CD4-positive, alpha-beta T cell (primary cell): ENCODE measurements around the gene PTGES3. TPM values are rescaled to one million over a fixed set of nuclear protein-coding genes. Genes with fewer than 3 reads are reported as not detected.

Experiments used
- ATAC-seq: fragments of 200-7000 bp; cut with Tn5 transposase; one replicate; pipeline ENCODE4 v1.10.0; 2022; ENCODE audit warnings: mild to moderate bottlenecking; ENCODE audit not compliant: poor library complexity
- CTCF ChIA-PET: fragments of 350-600 bp; sonication (Branson Sonifier 250); formaldehyde crosslinking; loops from one replicate; lab custom pipeline; 2021; ENCODE audit warnings: antibody characterized with exemption, inconsistent platforms; lab: Charles Lee
- POLR2A ChIA-PET: fragments of 350-600 bp; sonication (Branson Sonifier 250); formaldehyde crosslinking; loops from one replicate; lab custom pipeline; 2021; ENCODE audit warnings: antibody characterized with exemption, inconsistent platforms; lab: Charles Lee
- DNase-seq, 14 experiments: peaks; one replicate each; pipeline ENCODE4 v3.0.0-alpha.2; 2013 to 2020; ENCODE audit warnings: mixed read lengths in 2 of 14
- H3K27ac ChIP-seq, 2 donors: one replicate each; pipeline versions ENCODE4 v1.5.1 to v1.7.0; 2013; ENCODE audit warnings: low read length in 2 of 2, low read depth in 1 of 2, mild to moderate bottlenecking in 1 of 2
- H3K27me3 ChIP-seq, 2 experiments: 1 replicate in 1 of 2; 2 replicates in 1 of 2; pipeline versions ENCODE4 v1.6.1 to v1.7.0; 2013; ENCODE audit warnings: low read length in 2 of 2, control low read depth in 1 of 2, mild to moderate bottlenecking in 1 of 2, moderate library complexity in 1 of 2; ENCODE audit not compliant: insufficient read depth in 2 of 2, control insufficient read depth in 1 of 2
- H3K36me3 ChIP-seq: one replicate; pipeline ENCODE4 v1.6.1; 2013; ENCODE audit warnings: low read length, control low read depth; ENCODE audit not compliant: insufficient read depth
- H3K4me1 ChIP-seq: one replicate; pipeline ENCODE4 v1.6.1; 2013; ENCODE audit warnings: low read length, control low read depth; ENCODE audit not compliant: insufficient read depth
- H3K4me3 ChIP-seq: one replicate; pipeline ENCODE4 v1.5.1; 2013; ENCODE audit warnings: mild to moderate bottlenecking, low read length, moderate library complexity
- H3K9me3 ChIP-seq, 2 experiments: 1 replicate in 1 of 2; 2 replicates in 1 of 2; pipeline versions ENCODE4 v1.6.1 to v1.7.0; 2013; ENCODE audit warnings: low read length in 2 of 2, mild to moderate bottlenecking in 2 of 2, control low read depth in 1 of 2, moderate library complexity in 1 of 2; ENCODE audit not compliant: control insufficient read depth in 1 of 2, insufficient read depth in 1 of 2
- H3K27ac Mint-ChIP-seq: one replicate; pipeline ENCODE4 v1.8.0; 2020; ENCODE audit warnings: mixed read lengths
- H3K27me3 Mint-ChIP-seq: one replicate; pipeline ENCODE4 v1.8.0; 2021; ENCODE audit warnings: mixed read lengths
- H3K36me3 Mint-ChIP-seq: one replicate; pipeline ENCODE4 v1.8.0; 2021; ENCODE audit warnings: low read depth, mixed read lengths
- H3K4me1 Mint-ChIP-seq: one replicate; pipeline ENCODE4 v1.8.0; 2021; ENCODE audit warnings: low read depth, mixed read lengths
- H3K4me3 Mint-ChIP-seq: one replicate; pipeline ENCODE4 v1.8.0; 2020; ENCODE audit warnings: mild to moderate bottlenecking, mixed read lengths
- H3K9me3 Mint-ChIP-seq: one replicate; pipeline ENCODE4 v1.8.0; 2020; ENCODE audit warnings: mixed read lengths
- intact Hi-C, 2 experiments: fragments of 100-400 bp; cut with DNase I in 1 of 2; cut with micrococcal nuclease in 1 of 2; formaldehyde crosslinking; loops; one replicate each; pipeline versions ENCODE4 v1.15.1 to v1.9.0; 2023 to 2025; cut with DNase I, micrococcal nuclease
- total RNA-seq, 174 experiments: library from RNA in 2 of 174; stranded (reverse) in 2 of 174; gene quantifications; one replicate each; pipeline ENCODE4 v1.2.3 and lab custom pipeline; 2021 to 2026
- TF ChIP-seq, protein P1 (sequence below): fragments of 200-600 bp; IDR thresholded peaks from one replicate; pipeline ENCODE4 v1.8.0; 2022; ENCODE audit warnings: antibody characterized with exemption, mild to moderate bottlenecking

Gene PTGES3
- total RNA-seq, 2 experiments from 2014 or later, result 146 to 154 TPM

DNA sequence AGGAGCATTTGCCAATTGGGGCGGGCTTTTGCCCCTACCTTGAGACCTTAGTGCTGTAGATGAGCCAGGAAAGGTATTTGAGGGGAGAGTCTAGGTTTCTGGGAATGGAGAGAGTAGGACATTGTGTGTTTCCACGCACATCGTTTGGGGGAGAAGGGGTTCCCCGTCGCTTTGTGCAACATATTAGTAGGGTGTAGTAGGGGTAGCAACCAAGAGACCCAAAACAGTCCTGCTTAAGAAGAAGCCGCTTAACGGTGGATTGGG, 694 bp upstream of the PTGES3 start:
- Mint-ChIP-seq H3K4me1 (peaks cover 41% of the 10 kb centered on the region), H3K27ac (peak overlapping the region; percentile 96), H3K4me3 (peak overlapping the region; percentile 100), H3K9me3 (no peaks in the 10 kb centered on the region), H3K36me3 (peaks cover 45% of the 10 kb centered on the region), H3K27me3 (no peaks in the 10 kb centered on the region)
- Histone ChIP-seq H3K27ac (peak overlapping the region; percentile 98 to 99), H3K27me3 (no peaks in the 10 kb centered on the region), H3K36me3 (no peaks in the 10 kb centered on the region), H3K4me3 (peak overlapping the region; percentile 96), H3K4me1 (peaks cover 36% of the 10 kb centered on the region), H3K9me3 (no peaks in the 10 kb centered on the region)
- DNase-seq (no peak), ATAC-seq (no peak)
- POLR2A ChIA-PET, result interaction anchor here (0.7 to 8.6 kb wide), 29 partner anchors 9 to 859 kb away, joined by 3 to 155 read pairs (median 7); partner anchors contain the start of genes ARHGAP9, ATP5F1B, BAZ2A and CNPY2
- TF ChIP-seq, protein P1, sequence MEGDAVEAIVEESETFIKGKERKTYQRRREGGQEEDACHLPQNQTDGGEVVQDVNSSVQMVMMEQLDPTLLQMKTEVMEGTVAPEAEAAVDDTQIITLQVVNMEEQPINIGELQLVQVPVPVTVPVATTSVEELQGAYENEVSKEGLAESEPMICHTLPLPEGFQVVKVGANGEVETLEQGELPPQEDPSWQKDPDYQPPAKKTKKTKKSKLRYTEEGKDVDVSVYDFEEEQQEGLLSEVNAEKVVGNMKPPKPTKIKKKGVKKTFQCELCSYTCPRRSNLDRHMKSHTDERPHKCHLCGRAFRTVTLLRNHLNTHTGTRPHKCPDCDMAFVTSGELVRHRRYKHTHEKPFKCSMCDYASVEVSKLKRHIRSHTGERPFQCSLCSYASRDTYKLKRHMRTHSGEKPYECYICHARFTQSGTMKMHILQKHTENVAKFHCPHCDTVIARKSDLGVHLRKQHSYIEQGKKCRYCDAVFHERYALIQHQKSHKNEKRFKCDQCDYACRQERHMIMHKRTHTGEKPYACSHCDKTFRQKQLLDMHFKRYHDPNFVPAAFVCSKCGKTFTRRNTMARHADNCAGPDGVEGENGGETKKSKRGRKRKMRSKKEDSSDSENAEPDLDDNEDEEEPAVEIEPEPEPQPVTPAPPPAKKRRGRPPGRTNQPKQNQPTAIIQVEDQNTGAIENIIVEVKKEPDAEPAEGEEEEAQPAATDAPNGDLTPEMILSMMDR, result no peak
- CTCF ChIA-PET, result interaction anchor here (0.6 to 2.6 kb wide), 3 partner anchors 10 to 60 kb away, joined by 3 to 12 read pairs (median 4); no protein-coding TSS in a partner anchor
- intact Hi-C loops, result loop anchor here (1.0 to 2.0 kb wide), 3 partner anchors 37 to 64 kb away; partner anchors contain the start of genes ATP5F1B (in 1 of the 2), NACA (in 1 of the 2) and PRIM1 (in 1 of the 2)

DNA sequence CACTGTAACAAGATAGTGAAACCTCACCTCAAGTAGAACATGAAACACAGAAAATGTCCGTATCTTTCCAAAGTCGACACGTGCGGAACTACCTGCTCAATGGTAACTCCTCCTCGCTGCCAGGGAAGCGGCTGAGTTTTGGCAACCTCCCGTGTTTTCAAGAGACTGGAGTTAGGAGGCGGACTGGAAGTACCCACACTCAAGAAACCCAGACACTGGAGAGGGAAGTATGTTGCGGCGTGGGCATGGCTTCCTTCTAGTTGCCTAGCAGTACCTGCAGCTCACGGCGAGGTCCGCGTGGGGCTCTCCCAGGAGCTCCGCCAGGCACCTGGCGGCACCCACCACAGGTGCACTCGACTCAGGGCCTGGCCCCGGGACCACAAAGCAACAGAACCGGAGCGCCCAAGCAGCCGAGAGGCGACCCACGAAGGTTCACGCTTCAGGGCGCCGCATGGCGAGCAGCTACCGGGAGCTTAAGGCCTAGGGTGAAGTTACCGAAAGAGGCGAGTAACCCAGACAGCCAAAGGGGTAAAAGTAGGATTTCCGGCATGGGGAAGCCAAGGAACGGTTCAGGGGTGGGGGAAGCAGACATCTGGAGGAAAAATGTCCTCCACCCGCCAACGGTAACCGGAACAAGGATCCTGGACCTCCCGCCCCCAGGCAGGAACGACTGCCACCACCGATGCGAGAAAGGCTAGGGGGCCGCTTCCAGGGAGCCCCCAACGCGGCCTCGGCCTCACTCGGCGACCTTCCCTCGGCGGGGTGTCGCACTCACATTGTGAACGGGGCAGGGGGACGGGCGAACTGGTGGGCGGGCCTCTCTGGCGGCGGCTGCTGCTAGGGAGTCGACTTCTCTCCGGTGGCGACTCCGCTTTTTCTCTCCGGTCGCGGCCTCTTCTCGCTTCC, 608 bp downstream of the PTGES3 start:
- CTCF ChIA-PET, result interaction anchor here (1.0 to 5.9 kb wide), 6 partner anchors 38 to 223 kb away, joined by 3 to 27 read pairs (median 4); partner anchors contain the start of gene NACA
- intact Hi-C loops, result loop anchor here (1.0 to 2.0 kb wide), 4 partner anchors 17 to 65 kb away; partner anchors contain the start of genes ATP5F1B (in 1 of the 2), NACA (in 1 of the 2) and PRIM1 (in 1 of the 2)
- peak; percentile 41 for ATAC-seq

More for the DNA sequence above, 608 bp downstream of the PTGES3 start:
- H3K36me3 ChIP-seq, result no peaks in the 10 kb centered on the region
- TF ChIP-seq, protein P1, result no peak
- H3K27me3 ChIP-seq, result no peaks in the 10 kb centered on the region
- Mint-ChIP-seq H3K4me1 (peaks cover 49% of the 10 kb centered on the region), H3K27ac (peak overlapping the region; percentile 96), H3K27me3 (no peaks in the 10 kb centered on the region), H3K9me3 (no peaks in the 10 kb centered on the region), H3K4me3 (peak overlapping the region; percentile 100), H3K36me3 (peaks cover 47% of the 10 kb centered on the region)
- H3K4me1 ChIP-seq, result peaks cover 48% of the 10 kb centered on the region
- no peaks in the 10 kb centered on the region for H3K9me3 ChIP-seq
- peak overlapping the region; percentile 98 to 99 for H3K27ac ChIP-seq
- H3K4me3 ChIP-seq, result peak overlapping the region; percentile 96
- peak; percentile 38 to 87 (median 59) for DNase-seq
- POLR2A ChIA-PET, result interaction anchor here (0.8 to 8.6 kb wide), 39 partner anchors 8 to 858 kb away, joined by 3 to 155 read pairs (median 5); partner anchors contain the start of genes ARHGAP9, ATP5F1B, BAZ2A and CNPY2
